Large intestine (tissue), 12 donors: ENCODE measurements around the gene PAX2. TPM values are rescaled to one million over a fixed set of nuclear protein-coding genes. Genes with fewer than 3 reads are reported as not detected.
"Not testable (repeated sequence)": the region's sequence is repeated elsewhere in the genome, so short reads cannot be mapped to it uniquely, and the experiment has no call there.

Source experiments
- DNase-seq, 2 donors: peaks; one replicate each; pipeline versions ENCODE4 v3.0.0 to v3.0.0-alpha.2; 2013
- H3K27ac ChIP-seq: one replicate; pipeline ENCODE4 v1.5.1; 2013; ENCODE audit warnings: low read length
- H3K27me3 ChIP-seq: 2 replicates; pipeline ENCODE4 v1.6.1; 2013; ENCODE audit warnings: low read length; ENCODE audit not compliant: control insufficient read depth, insufficient read depth
- H3K36me3 ChIP-seq: 2 replicates; pipeline ENCODE4 v1.6.1; 2013; ENCODE audit warnings: low read length; ENCODE audit not compliant: control insufficient read depth, insufficient read depth
- H3K4me1 ChIP-seq: one replicate; pipeline ENCODE4 v1.6.1; 2013; ENCODE audit warnings: low read length; ENCODE audit not compliant: control insufficient read depth, insufficient read depth
- H3K4me3 ChIP-seq: one replicate; pipeline ENCODE4 v1.5.1; 2013; ENCODE audit warnings: low read length
- H3K9me3 ChIP-seq: one replicate; pipeline ENCODE4 v1.6.1; 2013; ENCODE audit warnings: mild to moderate bottlenecking, low read depth, low read length, moderate library complexity; ENCODE audit not compliant: control insufficient read depth
- WGBS: methylation state at CpG from one replicate; pipeline ENCODE4 v1.1.5; 2013; ENCODE audit warnings: low lambda C conversion rate; ENCODE audit not compliant: insufficient coverage; 5-methylcytosine and 5-hydroxymethylcytosine counted together
- long read RNA-seq, 11 donors: transcript quantifications; one replicate each; lab custom pipeline, GENCODE V29; 2026
- polyA plus RNA-seq: library from polyadenylated mRNA; unstranded; fragments of 120-200 nt; gene quantifications from one replicate; pipeline ENCODE4 v1.2.1, GENCODE V29; 2013

Gene PAX2
- 0.06 TPM for polyA plus RNA-seq
- long read RNA-seq, donor 1: 0 reads
- long read RNA-seq, donor 2: 0 reads
- long read RNA-seq, donor 3: 0 reads
- long read RNA-seq, donor 4: 0 reads
- long read RNA-seq, donor 5: 0 reads
- long read RNA-seq, donor 6: 0 reads
- long read RNA-seq, donor 7: 0 reads
- long read RNA-seq, donor 8: 0 reads
- long read RNA-seq, donor 9: 0 reads
- long read RNA-seq, donor 10: 0 reads
- long read RNA-seq, donor 11: 0 reads

- H3K27ac ChIP-seq: no peak within 1 kb of the TSS
- H3K4me3 ChIP-seq: no peak within 1 kb of the TSS
- peaks cover 100% of the 10 kb centered on the region for H3K27me3 ChIP-seq
- H3K4me1 ChIP-seq: peaks cover 2% of the 10 kb centered on the region
- WGBS: no CpG with 5 or more reads among the region's 75 CpGs
- no peak for DNase-seq
- no peaks in the 10 kb centered on the region for H3K36me3 ChIP-seq
- H3K9me3 ChIP-seq: peaks cover 24% of the 10 kb centered on the region
These were observed at the start of gene PAX2 for GRCh38 chr10:100744987-100745881. PAX2 (plus strand) TSS chr10:100745582; CDS start chr10:100746261, 679 bp downstream.

- Histone ChIP-seq H3K27ac (no peak overlapping the region), H3K27me3 (peaks cover 64% of the 10 kb centered on the region), H3K36me3 (no peaks in the 10 kb centered on the region), H3K4me3 (no peak overlapping the region), H3K4me1 (no peaks in the 10 kb centered on the region), H3K9me3 (no peaks in the 10 kb centered on the region)
- WGBS: 83% methylated on average over 1 of the region's 2 CpGs
- no peak for DNase-seq
These were observed 48.9 kb upstream of the PAX2 start for GRCh38 chr10:100696477-100696901.

- DNase-seq: peak in 1 of 2 donors; percentile 5
- Histone ChIP-seq H3K9me3 (no peaks in the 10 kb centered on the region), H3K36me3 (no peaks in the 10 kb centered on the region), H3K4me1 (no peaks in the 10 kb centered on the region), H3K4me3 (no peak overlapping the region), H3K27me3 (peaks cover 59% of the 10 kb centered on the region), H3K27ac (no peak overlapping the region)
- no CpG with 5 or more reads among the region's 1 CpG for WGBS
These were observed 48.3 kb upstream of the PAX2 start for GRCh38 chr10:100697070-100697469.

GRCh38 chr10:100697631-100698030 is 47.8 kb upstream of the PAX2 start:
- H3K27me3 ChIP-seq: peaks cover 56% of the 10 kb centered on the region
- no peak for DNase-seq
- H3K27ac ChIP-seq: no peak overlapping the region
- 61% methylated on average over 2 of the region's 4 CpGs for WGBS
- H3K4me3 ChIP-seq: no peak overlapping the region
- H3K4me1 ChIP-seq: no peaks in the 10 kb centered on the region
- H3K9me3 ChIP-seq: no peaks in the 10 kb centered on the region
- no peaks in the 10 kb centered on the region for H3K36me3 ChIP-seq

GRCh38 chr10:100701704-100702103 is 43.7 kb upstream of the PAX2 start:
- not testable (repeated sequence) for H3K36me3 ChIP-seq, H3K27ac ChIP-seq, DNase-seq, H3K4me3 ChIP-seq, H3K9me3 ChIP-seq, H3K4me1 ChIP-seq
- no CpG with 5 or more reads among the region's 2 CpGs for WGBS
- H3K27me3 ChIP-seq: peaks cover 49% of the 10 kb centered on the region

GRCh38 chr10:100705139-100705538 is 40.2 kb upstream of the PAX2 start:
- no peak for DNase-seq
- WGBS: no CpG with 5 or more reads among the region's 9 CpGs
- peaks cover 56% of the 10 kb centered on the region for H3K27me3 ChIP-seq

GRCh38 chr10:100707261-100707848 is 38.0 kb upstream of the PAX2 start:
- WGBS: 60% methylated on average over 1 of the region's 6 CpGs
- Histone ChIP-seq H3K4me1 (no peaks in the 10 kb centered on the region), H3K27me3 (peaks cover 68% of the 10 kb centered on the region), H3K36me3 (no peaks in the 10 kb centered on the region), H3K27ac (no peak overlapping the region), H3K4me3 (no peak overlapping the region), H3K9me3 (no peaks in the 10 kb centered on the region)
- DNase-seq: no peak

More at GRCh38 chr10:100705139-100705538, 40.2 kb upstream of the PAX2 start:
- H3K36me3 ChIP-seq: no peaks in the 10 kb centered on the region
- no peak overlapping the region for H3K27ac ChIP-seq
- H3K4me3 ChIP-seq: no peak overlapping the region
- H3K4me1 ChIP-seq: no peaks in the 10 kb centered on the region
- no peaks in the 10 kb centered on the region for H3K9me3 ChIP-seq

GRCh38 chr10:100709146-100710082 is 36.0 kb upstream of the PAX2 start:
- no peak for DNase-seq
- Histone ChIP-seq H3K27ac (no peak overlapping the region), H3K36me3 (no peaks in the 10 kb centered on the region), H3K4me1 (no peaks in the 10 kb centered on the region), H3K4me3 (no peak overlapping the region), H3K9me3 (no peaks in the 10 kb centered on the region), H3K27me3 (peaks cover 88% of the 10 kb centered on the region)
- no CpG with 5 or more reads among the region's 26 CpGs for WGBS

GRCh38 chr10:100710151-100710871 is 35.1 kb upstream of the PAX2 start:
- DNase-seq: no peak
- no peak overlapping the region for H3K4me3 ChIP-seq
- H3K4me1 ChIP-seq: no peaks in the 10 kb centered on the region
- H3K36me3 ChIP-seq: no peaks in the 10 kb centered on the region
- no peaks in the 10 kb centered on the region for H3K9me3 ChIP-seq
- peaks cover 92% of the 10 kb centered on the region for H3K27me3 ChIP-seq
- H3K27ac ChIP-seq: no peak overlapping the region
- no CpG with 5 or more reads among the region's 48 CpGs for WGBS
